ENCODE results near the gene PRXL2C.
A peak's percentile ranks its signal among the peaks of the same experiment; 100 is the strongest.

GRCh38 chr9:96654450-96655197, 493 bp downstream of the PRXL2C start:
- TF ChIP-seq ESRRG (CRISPR knock-in tag; IDR thresholded peaks at IDR 0.05) (no peak), PATZ1 (CRISPR knock-in tag; IDR thresholded peaks at IDR 0.05; ENCODE audit: borderline replicate concordance) (no peak), ZFP30 (CRISPR knock-in tag; IDR thresholded peaks at IDR 0.05) (no peak), ARNTL (CRISPR knock-in tag; IDR thresholded peaks at IDR 0.05; ENCODE audit: borderline replicate concordance, low read depth) (no peak), BACH2 (CRISPR knock-in tag; IDR thresholded peaks at IDR 0.05; ENCODE audit: borderline replicate concordance) (no peak), RARB (CRISPR knock-in tag; IDR thresholded peaks at IDR 0.05) (no peak), TSHZ2 (CRISPR knock-in tag; IDR thresholded peaks at IDR 0.05) (0 out of 2 replicates have a peak, but pooled peaks have one; percentile 10), POU6F1 (CRISPR knock-in tag; IDR thresholded peaks at IDR 0.05; ENCODE audit: borderline replicate concordance, low read depth) (no peak), GLIS3 (CRISPR knock-in tag; IDR thresholded peaks at IDR 0.05) (no peak)
- TF ChIP-seq, protein P1, sequence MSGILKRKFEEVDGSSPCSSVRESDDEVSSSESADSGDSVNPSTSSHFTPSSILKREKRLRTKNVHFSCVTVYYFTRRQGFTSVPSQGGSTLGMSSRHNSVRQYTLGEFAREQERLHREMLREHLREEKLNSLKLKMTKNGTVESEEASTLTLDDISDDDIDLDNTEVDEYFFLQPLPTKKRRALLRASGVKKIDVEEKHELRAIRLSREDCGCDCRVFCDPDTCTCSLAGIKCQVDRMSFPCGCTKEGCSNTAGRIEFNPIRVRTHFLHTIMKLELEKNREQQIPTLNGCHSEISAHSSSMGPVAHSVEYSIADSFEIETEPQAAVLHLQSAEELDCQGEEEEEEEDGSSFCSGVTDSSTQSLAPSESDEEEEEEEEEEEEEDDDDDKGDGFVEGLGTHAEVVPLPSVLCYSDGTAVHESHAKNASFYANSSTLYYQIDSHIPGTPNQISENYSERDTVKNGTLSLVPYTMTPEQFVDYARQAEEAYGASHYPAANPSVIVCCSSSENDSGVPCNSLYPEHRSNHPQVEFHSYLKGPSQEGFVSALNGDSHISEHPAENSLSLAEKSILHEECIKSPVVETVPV (CRISPR knock-in tag; IDR thresholded peaks at IDR 0.05), result no peak
